Keratinocyte (primary cell): ENCODE data around the gene PDE1C. TPM values are rescaled to one million over a fixed set of nuclear protein-coding genes. Genes with fewer than 3 reads are reported as not detected.

ENCODE experiments used
- DNase-seq: peaks from one replicate; pipeline ENCODE4 v3.0.0-alpha.2; 2011; ENCODE audit warnings: low read depth, missing footprints, low spot score
- FAIRE-seq: peaks from 2 replicates; lab custom pipeline; 2011; peaks lifted over from hg19 to GRCh38; lab: Jason Lieb, UNC
- H2AFZ ChIP-seq: 2 replicates; pipeline ENCODE4 v1.6.0; 2012; ENCODE audit warnings: low read length, control low read depth, inconsistent platforms; ENCODE audit not compliant: control insufficient read depth
- H3K27ac ChIP-seq: 2 replicates; pipeline ENCODE4 v1.5.1; 2011; ENCODE audit warnings: low read length; ENCODE audit not compliant: control insufficient read depth, insufficient read depth
- H3K27me3 ChIP-seq: 3 replicates; pipeline ENCODE4 v1.6.0; 2011; ENCODE audit warnings: low read length; ENCODE audit not compliant: control insufficient read depth, insufficient read depth; ENCODE audit errors: extremely low read depth
- H3K36me3 ChIP-seq, 2 experiments: 2 replicates in 1 of 2; 3 replicates in 1 of 2; pipeline ENCODE4 v1.5.1; 2011; ENCODE audit warnings: low read length in 2 of 2, mild to moderate bottlenecking in 1 of 2; ENCODE audit not compliant: control insufficient read depth in 2 of 2, insufficient read depth in 2 of 2; ENCODE audit errors: extremely low read depth in 1 of 2
- H3K4me1 ChIP-seq: 3 replicates; pipeline ENCODE4 v1.5.1; 2011; ENCODE audit warnings: low read length; ENCODE audit not compliant: control insufficient read depth, insufficient read depth; ENCODE audit errors: extremely low read depth
- H3K4me2 ChIP-seq: 3 replicates; pipeline ENCODE4 v1.6.0; 2011; ENCODE audit warnings: low read depth, low read length; ENCODE audit not compliant: control insufficient read depth, insufficient read depth; ENCODE audit errors: extremely low read depth
- H3K4me3 ChIP-seq, 3 experiments: fragments of 200-600 bp in 1 of 3; sonication (generic) in 1 of 3; 2 replicates in 2 of 3; 3 replicates in 1 of 3; pipeline ENCODE4 v1.5.1; 2011 to 2016; ENCODE audit warnings: low read length in 3 of 3, mild to moderate bottlenecking in 3 of 3, control low read depth in 2 of 3, inconsistent platforms in 1 of 3, low read depth in 1 of 3, mixed read lengths in 1 of 3, mixed run types in 1 of 3, moderate library complexity in 1 of 3; ENCODE audit not compliant: control insufficient read depth in 2 of 3, insufficient read depth in 2 of 3; ENCODE audit errors: extremely low read depth in 1 of 3
- H3K79me2 ChIP-seq: 2 replicates; pipeline ENCODE4 v1.6.0; 2012; ENCODE audit warnings: low read length; ENCODE audit not compliant: control insufficient read depth, insufficient read depth
- H3K9ac ChIP-seq: 3 replicates; pipeline ENCODE4 v1.6.0; 2011; ENCODE audit warnings: low read length; ENCODE audit not compliant: control insufficient read depth, insufficient read depth; ENCODE audit errors: extremely low read depth
- H3K9me1 ChIP-seq: 3 replicates; pipeline ENCODE4 v1.6.0; 2011; ENCODE audit warnings: low read length; ENCODE audit not compliant: control insufficient read depth, insufficient read depth; ENCODE audit errors: extremely low read depth
- H3K9me3 ChIP-seq: 2 replicates; pipeline ENCODE4 v1.5.1; 2012; ENCODE audit warnings: low read depth, low read length; ENCODE audit not compliant: control insufficient read depth
- H4K20me1 ChIP-seq: 3 replicates; pipeline ENCODE4 v1.6.0; 2011; ENCODE audit warnings: low read length; ENCODE audit not compliant: control insufficient read depth, insufficient read depth; ENCODE audit errors: extremely low read depth
- EZH2 ChIP-seq: IDR thresholded peaks from one replicate; pipeline ENCODE4 v1.6.1; 2012; ENCODE audit warnings: inconsistent platforms, mild to moderate bottlenecking, low read length, moderate library complexity
- dilution Hi-C: fragments of 300-500 bp; cut with MboI; formaldehyde crosslinking; loops from one replicate; pipeline ENCODE4 v1.7.0; 2020; ENCODE audit warnings: low sequenced_read_pairs; ENCODE audit not compliant: extremely low pct_ligation_motif_present
- polyA plus RNA-seq, 5 experiments: library from polyadenylated mRNA; depleted of rRNA in 3 of 5; stranded (reverse) in 3 of 5; stranded (forward) in 1 of 5; unstranded in 1 of 5; fragments of >200 nt; gene quantifications; 1 replicate in 1 of 5; 2 replicates in 3 of 5; 3 replicates in 1 of 5; pipeline versions ENCODE4 v1.2.1 to v1.2.3, GENCODE V29; 2011 to 2012; ENCODE audit warnings: missing spikeins in 2 of 5, low read depth in 1 of 5, low replicate concordance in 1 of 5
- TF ChIP-seq, protein P1 (sequence below), 3 experiments: IDR thresholded peaks in 1 of 3; conservative IDR thresholded peaks in 1 of 3; optimal IDR thresholded peaks in 1 of 3; 2 replicates in 2 of 3; 3 replicates in 1 of 3; pipeline versions ENCODE3 to v1.5.1; 2011; ENCODE audit warnings: low read length in 3 of 3, mild to moderate bottlenecking in 3 of 3, moderate library complexity in 2 of 3, control low read depth in 1 of 3, inconsistent platforms in 1 of 3; ENCODE audit not compliant: insufficient read depth in 2 of 3; ENCODE audit errors: extremely low read depth in 1 of 3

The PDE1C gene
- polyA plus RNA-seq, 1 donor (not counting 4 experiments of a cell fraction or from before 2014, with no cell fraction given): 2.5 TPM

DNA sequence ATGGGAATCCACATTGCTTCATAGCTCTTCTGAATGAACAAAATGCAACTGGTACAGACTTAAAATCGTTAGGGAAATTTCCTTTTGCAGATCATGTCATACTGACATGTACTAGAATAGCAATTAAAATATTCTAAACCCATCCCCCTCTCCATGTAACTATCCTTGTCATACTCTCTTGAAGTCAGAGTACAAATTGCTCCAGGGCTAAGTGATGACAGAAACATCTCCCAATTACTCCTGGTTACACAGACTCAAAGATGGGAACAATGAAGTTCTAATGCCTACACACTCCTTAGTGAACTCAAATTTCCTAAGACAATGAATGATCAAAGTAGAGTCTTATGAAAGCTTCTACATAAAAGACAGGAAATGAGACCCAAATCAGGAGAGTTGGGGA is 87.2 kb downstream of the PDE1C start:
- H3K79me2 ChIP-seq: no peaks in the 10 kb centered on the region
- peak; percentile 53 for FAIRE-seq

DNA sequence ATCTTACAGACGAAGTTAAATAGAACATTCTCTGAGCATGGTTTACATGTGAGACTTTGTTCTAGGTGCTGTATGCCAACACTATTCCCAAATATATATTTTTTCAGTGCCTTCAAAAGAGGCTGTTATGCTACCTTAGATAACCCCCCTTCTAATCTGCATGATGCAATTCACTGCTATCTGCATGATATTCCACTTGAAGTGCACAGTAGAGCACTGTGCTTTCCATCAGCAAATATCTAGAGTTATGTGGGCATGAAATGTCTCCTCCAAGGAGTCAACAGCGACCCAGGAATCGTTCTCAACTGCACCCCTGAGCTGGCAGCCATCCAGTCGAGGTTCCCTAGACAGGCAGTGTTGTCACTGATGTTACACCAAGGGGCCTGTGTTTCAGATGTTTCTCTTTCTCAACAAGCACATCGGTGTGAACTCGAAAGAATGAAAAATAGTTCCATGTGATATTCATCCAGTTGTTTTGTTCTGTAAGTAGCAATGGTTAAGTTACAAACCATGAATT is 88.3 kb downstream of the PDE1C start:
- FAIRE-seq (no peak), DNase-seq (no peak)
- Histone ChIP-seq H3K9me1 (no peaks in the 10 kb centered on the region), H3K4me2 (no peak overlapping the region), H3K9ac (no peak overlapping the region), H3K27ac (no peak overlapping the region), H3K27me3 (no peaks in the 10 kb centered on the region), H3K4me1 (no peaks in the 10 kb centered on the region), H3K36me3 (no peaks in the 10 kb centered on the region), H3K9me3 (no peaks in the 10 kb centered on the region), H4K20me1 (no peaks in the 10 kb centered on the region), H3K4me3 (no peak overlapping the region), H3K79me2 (no peaks in the 10 kb centered on the region), H2AFZ (no peak overlapping the region)
- dilution Hi-C loops: no loop called here
- TF ChIP-seq EZH2: no peak
- TF ChIP-seq, protein P1, sequence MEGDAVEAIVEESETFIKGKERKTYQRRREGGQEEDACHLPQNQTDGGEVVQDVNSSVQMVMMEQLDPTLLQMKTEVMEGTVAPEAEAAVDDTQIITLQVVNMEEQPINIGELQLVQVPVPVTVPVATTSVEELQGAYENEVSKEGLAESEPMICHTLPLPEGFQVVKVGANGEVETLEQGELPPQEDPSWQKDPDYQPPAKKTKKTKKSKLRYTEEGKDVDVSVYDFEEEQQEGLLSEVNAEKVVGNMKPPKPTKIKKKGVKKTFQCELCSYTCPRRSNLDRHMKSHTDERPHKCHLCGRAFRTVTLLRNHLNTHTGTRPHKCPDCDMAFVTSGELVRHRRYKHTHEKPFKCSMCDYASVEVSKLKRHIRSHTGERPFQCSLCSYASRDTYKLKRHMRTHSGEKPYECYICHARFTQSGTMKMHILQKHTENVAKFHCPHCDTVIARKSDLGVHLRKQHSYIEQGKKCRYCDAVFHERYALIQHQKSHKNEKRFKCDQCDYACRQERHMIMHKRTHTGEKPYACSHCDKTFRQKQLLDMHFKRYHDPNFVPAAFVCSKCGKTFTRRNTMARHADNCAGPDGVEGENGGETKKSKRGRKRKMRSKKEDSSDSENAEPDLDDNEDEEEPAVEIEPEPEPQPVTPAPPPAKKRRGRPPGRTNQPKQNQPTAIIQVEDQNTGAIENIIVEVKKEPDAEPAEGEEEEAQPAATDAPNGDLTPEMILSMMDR (optimal IDR thresholded peaks at IDR 0.05 in 1 of 3, IDR thresholded peaks at IDR 0.05 in 1 of 3, conservative IDR thresholded peaks at IDR 0.05 in 1 of 3; ENCODE audit: extremely low read depth in 1 of 3, insufficient read depth in 2 of 3, low read length in 3 of 3): no peak

More for the DNA sequence above, 87.2 kb downstream of the PDE1C start:
- TF ChIP-seq, protein P1 (optimal IDR thresholded peaks at IDR 0.05 in 1 of 3, IDR thresholded peaks at IDR 0.05 in 1 of 3, conservative IDR thresholded peaks at IDR 0.05 in 1 of 3; ENCODE audit: extremely low read depth in 1 of 3, insufficient read depth in 2 of 3, low read length in 3 of 3): no peak
- TF ChIP-seq EZH2: no peak
- Histone ChIP-seq H3K4me3 (no peak overlapping the region), H4K20me1 (no peaks in the 10 kb centered on the region), H3K27me3 (no peaks in the 10 kb centered on the region), H3K27ac (no peak overlapping the region), H3K9me3 (no peaks in the 10 kb centered on the region), H3K4me1 (no peaks in the 10 kb centered on the region), H3K9me1 (no peaks in the 10 kb centered on the region), H3K9ac (no peak overlapping the region), H2AFZ (no peak overlapping the region), H3K36me3 (no peaks in the 10 kb centered on the region), H3K4me2 (no peak overlapping the region)
- dilution Hi-C loops: no loop called here
- no peak for DNase-seq
